GM23338 (cell line): ENCODE data around the gene ETV6. TPM values are rescaled to one million over a fixed set of nuclear protein-coding genes. Genes with fewer than 3 reads are reported as not detected.

Experiments
- ATAC-seq: fragments of 200-7000 bp; cut with Tn5 transposase; 3 replicates; pipeline ENCODE4 v1.9.1; 2020
- DNase-seq: peaks from one replicate; pipeline ENCODE4 v3.0.0-alpha.2; 2015; ENCODE audit warnings: low spot score
- H2AFZ ChIP-seq: fragments of 200-600 bp; sonication (generic); 2 replicates; pipeline ENCODE4 v1.8.0; 2016; ENCODE audit warnings: antibody characterized with exemption, mild to moderate bottlenecking, moderate library complexity
- H3F3A ChIP-seq: fragments of 200-600 bp; sonication (generic); replicated peaks from 2 replicates; pipeline ENCODE4 v1.8.0; 2017; ENCODE audit warnings: antibody characterized with exemption, mixed run types, low read depth
- H3K27ac ChIP-seq: fragments of 200-600 bp; sonication (generic); 2 replicates; pipeline ENCODE4 v1.6.1; 2016; ENCODE audit warnings: low read depth
- H3K27me3 ChIP-seq: fragments of 200-600 bp; sonication (generic); 2 replicates; pipeline ENCODE4 v1.8.0; 2016; ENCODE audit warnings: mild to moderate bottlenecking, mixed run types, moderate library complexity; ENCODE audit not compliant: insufficient read depth
- H3K36me3 ChIP-seq: fragments of 200-600 bp; sonication (generic); 2 replicates; pipeline ENCODE4 v1.8.0; 2016; ENCODE audit warnings: mild to moderate bottlenecking; ENCODE audit not compliant: insufficient read depth
- H3K4me1 ChIP-seq: fragments of 200-600 bp; sonication (generic); 2 replicates; pipeline ENCODE4 v1.8.0; 2016; ENCODE audit warnings: mild to moderate bottlenecking, moderate library complexity; ENCODE audit not compliant: insufficient read depth
- H3K4me2 ChIP-seq: fragments of 200-600 bp; sonication (generic); 2 replicates; pipeline ENCODE4 v1.7.1; 2017; ENCODE audit warnings: mixed run types
- H3K4me3 ChIP-seq: fragments of 200-600 bp; sonication (generic); 2 replicates; pipeline ENCODE4 v1.6.1; 2016; ENCODE audit warnings: mixed run types
- H3K79me2 ChIP-seq: fragments of 200-600 bp; sonication (generic); replicated peaks from 2 replicates; pipeline ENCODE4 v1.8.0; 2017; ENCODE audit warnings: mild to moderate bottlenecking; ENCODE audit not compliant: insufficient read depth
- H3K9me2 ChIP-seq: fragments of 200-600 bp; sonication (generic); 2 replicates; pipeline ENCODE4 v1.8.0; 2017; ENCODE audit not compliant: insufficient read depth
- H4K20me1 ChIP-seq: fragments of 200-600 bp; sonication (generic); replicated peaks from 2 replicates; pipeline ENCODE4 v1.8.0; 2017; ENCODE audit warnings: mild to moderate bottlenecking; ENCODE audit not compliant: insufficient read depth
- H3K27ac Mint-ChIP-seq: 2 replicates; pipeline ENCODE4 v1.8.0; 2020; ENCODE audit warnings: inconsistent platforms, mild to moderate bottlenecking, moderate library complexity, mixed read lengths
- H3K27me3 Mint-ChIP-seq: 3 replicates; pipeline ENCODE4 v1.8.0; 2022; ENCODE audit warnings: low read depth, mild to moderate bottlenecking, moderate library complexity, mixed read lengths, inconsistent platforms; ENCODE audit not compliant: insufficient read depth, poor library complexity
- H3K36me3 Mint-ChIP-seq: 3 replicates; pipeline ENCODE4 v1.8.0; 2021; ENCODE audit warnings: low read depth, mild to moderate bottlenecking, inconsistent platforms, moderate library complexity, mixed read lengths
- H3K4me1 Mint-ChIP-seq: 3 replicates; pipeline ENCODE4 v1.8.0; 2020; ENCODE audit warnings: mild to moderate bottlenecking, inconsistent platforms, mixed read lengths
- H3K4me3 Mint-ChIP-seq: 3 replicates; pipeline ENCODE4 v1.8.0; 2021; ENCODE audit warnings: moderate library complexity, mild to moderate bottlenecking, inconsistent platforms, mixed read lengths
- H3K9me3 Mint-ChIP-seq: 3 replicates; pipeline ENCODE4 v1.8.0; 2020; ENCODE audit warnings: moderate library complexity, mild to moderate bottlenecking, inconsistent platforms, mixed read lengths
- STAT1 ChIP-seq: IDR thresholded peaks from one replicate; pipeline ENCODE4 v1.6.1; 2016; ENCODE audit warnings: antibody characterized with exemption; ENCODE audit not compliant: unreplicated experiment
- polyA plus RNA-seq: library from polyadenylated mRNA; unstranded; fragments of >200 nt; fragmentation: Nextera tagmentation; extraction: Ambion mirVana; gene quantifications from 2 replicates; pipeline ENCODE4 v1.2.1, GENCODE V29; 2016
- total RNA-seq: library from RNA; depleted of rRNA; stranded (reverse); fragments of >200 nt; shearing (Covaris generic); gene quantifications from 2 replicates; pipeline ENCODE4 v1.2.3, GENCODE V29; 2014
- TF ChIP-seq, protein P1 (sequence below): fragments of 250-450 bp; sonication (Bioruptor Pico); IDR thresholded peaks from 2 replicates; pipeline ENCODE4 v1.5.0; 2020; ENCODE audit warnings: mild to moderate bottlenecking, moderate library complexity
- TF ChIP-seq, protein P2 (sequence below): IDR thresholded peaks from one replicate; pipeline ENCODE4 v1.6.1; 2018; ENCODE audit warnings: antibody characterized with exemption; ENCODE audit not compliant: unreplicated experiment

The ETV6 gene
- total and polyA plus RNA-seq, 2 experiments from 2014 or later, result 7.5 to 15.1 TPM

DNA sequence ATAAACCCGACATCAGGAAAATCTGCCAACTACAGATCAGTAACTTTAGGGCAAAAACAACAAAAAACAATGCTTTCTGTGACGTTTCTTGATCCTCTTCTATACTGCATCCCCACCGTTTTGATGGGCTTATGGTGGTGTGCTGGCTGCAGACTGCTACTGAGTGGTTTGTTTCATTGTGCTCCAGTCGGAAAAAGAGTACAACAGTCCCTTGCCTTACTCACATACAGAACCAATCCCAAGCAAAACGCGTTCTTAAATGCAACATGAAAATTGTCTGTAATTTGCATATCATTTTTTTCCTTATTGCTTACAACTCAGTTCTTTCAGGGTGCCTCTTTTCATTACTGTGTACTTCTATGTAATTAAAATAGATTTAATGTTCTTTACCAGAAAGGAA is 2.3 kb downstream of the ETV6 start (continued):
- TF ChIP-seq, protein P1, sequence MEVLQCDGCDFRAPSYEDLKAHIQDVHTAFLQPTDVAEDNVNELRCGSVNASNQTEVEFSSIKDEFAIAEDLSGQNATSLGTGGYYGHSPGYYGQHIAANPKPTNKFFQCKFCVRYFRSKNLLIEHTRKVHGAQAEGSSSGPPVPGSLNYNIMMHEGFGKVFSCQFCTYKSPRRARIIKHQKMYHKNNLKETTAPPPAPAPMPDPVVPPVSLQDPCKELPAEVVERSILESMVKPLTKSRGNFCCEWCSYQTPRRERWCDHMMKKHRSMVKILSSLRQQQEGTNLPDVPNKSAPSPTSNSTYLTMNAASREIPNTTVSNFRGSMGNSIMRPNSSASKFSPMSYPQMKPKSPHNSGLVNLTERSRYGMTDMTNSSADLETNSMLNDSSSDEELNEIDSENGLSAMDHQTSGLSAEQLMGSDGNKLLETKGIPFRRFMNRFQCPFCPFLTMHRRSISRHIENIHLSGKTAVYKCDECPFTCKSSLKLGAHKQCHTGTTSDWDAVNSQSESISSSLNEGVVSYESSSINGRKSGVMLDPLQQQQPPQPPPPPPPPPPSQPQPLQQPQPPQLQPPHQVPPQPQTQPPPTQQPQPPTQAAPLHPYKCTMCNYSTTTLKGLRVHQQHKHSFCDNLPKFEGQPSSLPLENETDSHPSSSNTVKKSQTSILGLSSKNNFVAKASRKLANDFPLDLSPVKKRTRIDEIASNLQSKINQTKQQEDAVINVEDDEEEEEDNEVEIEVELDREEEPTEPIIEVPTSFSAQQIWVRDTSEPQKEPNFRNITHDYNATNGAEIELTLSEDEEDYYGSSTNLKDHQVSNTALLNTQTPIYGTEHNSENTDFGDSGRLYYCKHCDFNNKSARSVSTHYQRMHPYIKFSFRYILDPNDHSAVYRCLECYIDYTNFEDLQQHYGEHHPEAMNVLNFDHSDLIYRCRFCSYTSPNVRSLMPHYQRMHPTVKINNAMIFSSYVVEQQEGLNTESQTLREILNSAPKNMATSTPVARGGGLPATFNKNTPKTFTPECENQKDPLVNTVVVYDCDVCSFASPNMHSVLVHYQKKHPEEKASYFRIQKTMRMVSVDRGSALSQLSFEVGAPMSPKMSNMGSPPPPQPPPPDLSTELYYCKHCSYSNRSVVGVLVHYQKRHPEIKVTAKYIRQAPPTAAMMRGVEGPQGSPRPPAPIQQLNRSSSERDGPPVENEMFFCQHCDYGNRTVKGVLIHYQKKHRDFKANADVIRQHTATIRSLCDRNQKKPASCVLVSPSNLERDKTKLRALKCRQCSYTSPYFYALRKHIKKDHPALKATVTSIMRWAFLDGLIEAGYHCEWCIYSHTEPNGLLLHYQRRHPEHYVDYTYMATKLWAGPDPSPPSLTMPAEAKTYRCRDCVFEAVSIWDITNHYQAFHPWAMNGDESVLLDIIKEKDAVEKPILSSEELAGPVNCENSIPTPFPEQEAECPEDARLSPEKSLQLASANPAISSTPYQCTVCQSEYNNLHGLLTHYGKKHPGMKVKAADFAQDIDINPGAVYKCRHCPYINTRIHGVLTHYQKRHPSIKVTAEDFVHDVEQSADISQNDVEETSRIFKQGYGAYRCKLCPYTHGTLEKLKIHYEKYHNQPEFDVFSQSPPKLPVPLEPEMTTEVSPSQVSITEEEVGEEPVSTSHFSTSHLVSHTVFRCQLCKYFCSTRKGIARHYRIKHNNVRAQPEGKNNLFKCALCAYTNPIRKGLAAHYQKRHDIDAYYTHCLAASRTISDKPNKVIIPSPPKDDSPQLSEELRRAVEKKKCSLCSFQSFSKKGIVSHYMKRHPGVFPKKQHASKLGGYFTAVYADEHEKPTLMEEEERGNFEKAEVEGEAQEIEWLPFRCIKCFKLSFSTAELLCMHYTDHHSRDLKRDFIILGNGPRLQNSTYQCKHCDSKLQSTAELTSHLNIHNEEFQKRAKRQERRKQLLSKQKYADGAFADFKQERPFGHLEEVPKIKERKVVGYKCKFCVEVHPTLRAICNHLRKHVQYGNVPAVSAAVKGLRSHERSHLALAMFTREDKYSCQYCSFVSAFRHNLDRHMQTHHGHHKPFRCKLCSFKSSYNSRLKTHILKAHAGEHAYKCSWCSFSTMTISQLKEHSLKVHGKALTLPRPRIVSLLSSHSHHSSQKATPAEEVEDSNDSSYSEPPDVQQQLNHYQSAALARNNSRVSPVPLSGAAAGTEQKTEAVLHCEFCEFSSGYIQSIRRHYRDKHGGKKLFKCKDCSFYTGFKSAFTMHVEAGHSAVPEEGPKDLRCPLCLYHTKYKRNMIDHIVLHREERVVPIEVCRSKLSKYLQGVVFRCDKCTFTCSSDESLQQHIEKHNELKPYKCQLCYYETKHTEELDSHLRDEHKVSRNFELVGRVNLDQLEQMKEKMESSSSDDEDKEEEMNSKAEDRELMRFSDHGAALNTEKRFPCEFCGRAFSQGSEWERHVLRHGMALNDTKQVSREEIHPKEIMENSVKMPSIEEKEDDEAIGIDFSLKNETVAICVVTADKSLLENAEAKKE (CRISPR knock-in tag), result no peak
- TF ChIP-seq, protein P2, sequence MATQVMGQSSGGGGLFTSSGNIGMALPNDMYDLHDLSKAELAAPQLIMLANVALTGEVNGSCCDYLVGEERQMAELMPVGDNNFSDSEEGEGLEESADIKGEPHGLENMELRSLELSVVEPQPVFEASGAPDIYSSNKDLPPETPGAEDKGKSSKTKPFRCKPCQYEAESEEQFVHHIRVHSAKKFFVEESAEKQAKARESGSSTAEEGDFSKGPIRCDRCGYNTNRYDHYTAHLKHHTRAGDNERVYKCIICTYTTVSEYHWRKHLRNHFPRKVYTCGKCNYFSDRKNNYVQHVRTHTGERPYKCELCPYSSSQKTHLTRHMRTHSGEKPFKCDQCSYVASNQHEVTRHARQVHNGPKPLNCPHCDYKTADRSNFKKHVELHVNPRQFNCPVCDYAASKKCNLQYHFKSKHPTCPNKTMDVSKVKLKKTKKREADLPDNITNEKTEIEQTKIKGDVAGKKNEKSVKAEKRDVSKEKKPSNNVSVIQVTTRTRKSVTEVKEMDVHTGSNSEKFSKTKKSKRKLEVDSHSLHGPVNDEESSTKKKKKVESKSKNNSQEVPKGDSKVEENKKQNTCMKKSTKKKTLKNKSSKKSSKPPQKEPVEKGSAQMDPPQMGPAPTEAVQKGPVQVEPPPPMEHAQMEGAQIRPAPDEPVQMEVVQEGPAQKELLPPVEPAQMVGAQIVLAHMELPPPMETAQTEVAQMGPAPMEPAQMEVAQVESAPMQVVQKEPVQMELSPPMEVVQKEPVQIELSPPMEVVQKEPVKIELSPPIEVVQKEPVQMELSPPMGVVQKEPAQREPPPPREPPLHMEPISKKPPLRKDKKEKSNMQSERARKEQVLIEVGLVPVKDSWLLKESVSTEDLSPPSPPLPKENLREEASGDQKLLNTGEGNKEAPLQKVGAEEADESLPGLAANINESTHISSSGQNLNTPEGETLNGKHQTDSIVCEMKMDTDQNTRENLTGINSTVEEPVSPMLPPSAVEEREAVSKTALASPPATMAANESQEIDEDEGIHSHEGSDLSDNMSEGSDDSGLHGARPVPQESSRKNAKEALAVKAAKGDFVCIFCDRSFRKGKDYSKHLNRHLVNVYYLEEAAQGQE, result no peak
- no peak for TF ChIP-seq STAT1

DNA sequence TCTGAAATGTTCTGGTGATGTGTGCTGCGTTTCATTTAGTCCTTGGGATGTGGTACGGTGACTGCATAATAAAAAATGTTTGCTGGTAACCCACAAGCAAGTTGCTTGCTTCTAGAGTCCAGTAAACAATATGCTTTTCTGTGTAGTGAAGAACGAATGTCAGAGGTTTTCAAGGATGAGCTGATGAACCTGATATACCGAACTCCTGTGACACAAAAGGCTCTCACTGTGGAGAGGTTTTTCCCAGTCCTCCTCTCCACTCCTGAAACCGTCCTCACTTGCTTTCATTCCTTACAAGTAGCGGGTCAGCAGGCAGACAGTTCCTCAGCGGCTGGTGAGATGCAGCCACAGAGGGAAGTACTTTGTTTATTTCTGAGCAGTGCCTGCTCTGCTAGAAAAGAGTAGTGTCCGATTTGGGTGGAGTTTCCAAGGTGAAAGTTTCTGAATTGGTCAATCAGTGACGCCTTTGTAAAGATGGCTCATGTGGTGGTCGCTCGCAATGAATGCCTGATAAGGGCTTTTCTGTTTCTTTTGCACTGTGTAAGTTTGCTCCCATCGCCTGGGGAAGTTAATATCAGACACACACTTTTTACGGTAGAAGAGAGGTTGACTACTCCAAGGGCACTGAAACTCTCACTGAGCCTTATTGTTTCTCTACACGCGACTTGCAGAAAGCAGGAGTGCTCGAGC is 3.0 kb downstream of the ETV6 start:
- Histone ChIP-seq H3K27ac (peak overlapping the region; percentile 62; the same call in 1 of the 2 replicates), H3K4me3 (peak overlapping the region; percentile 89), H3K79me2 (peaks cover 69% of the 10 kb centered on the region), H2AFZ (no peak overlapping the region), H3K9me2 (no peaks in the 10 kb centered on the region), H3K27me3 (no peaks in the 10 kb centered on the region), H3K4me2 (peak overlapping the region; percentile 82), H4K20me1 (0 out of 2 replicates have a peak, but pooled peaks cover 6% of the 10 kb centered on the region), H3K36me3 (no peaks in the 10 kb centered on the region), H3K4me1 (peaks cover 46% of the 10 kb centered on the region), H3F3A (0 out of 2 replicates have a peak, but pooled peaks cover 4% of the 10 kb centered on the region)
- peaks cover 54% of the 10 kb centered on the region for H3K4me1 Mint-ChIP-seq
- peak overlapping the region; percentile 91; the same call in 1 of the 3 replicates for H3K4me3 Mint-ChIP-seq
- H3K36me3 Mint-ChIP-seq, result no peaks in the 10 kb centered on the region
- no peak overlapping the region for H3K27ac Mint-ChIP-seq
- H3K9me3 Mint-ChIP-seq, result no peaks in the 10 kb centered on the region
- ATAC-seq (no peak), DNase-seq (peak; percentile 18)
- peaks cover 10% of the 10 kb centered on the region for H3K27me3 Mint-ChIP-seq
- no peak for TF ChIP-seq STAT1
- TF ChIP-seq, protein P2, result no peak
